Measurements from ENCODE around the gene RFX4.

Gene RFX4

GRCh38 chr12:106733660-106734059, 150.9 kb downstream of the RFX4 start:
- DNase-seq (ENCODE audit: low spot score): no peak

DNA sequence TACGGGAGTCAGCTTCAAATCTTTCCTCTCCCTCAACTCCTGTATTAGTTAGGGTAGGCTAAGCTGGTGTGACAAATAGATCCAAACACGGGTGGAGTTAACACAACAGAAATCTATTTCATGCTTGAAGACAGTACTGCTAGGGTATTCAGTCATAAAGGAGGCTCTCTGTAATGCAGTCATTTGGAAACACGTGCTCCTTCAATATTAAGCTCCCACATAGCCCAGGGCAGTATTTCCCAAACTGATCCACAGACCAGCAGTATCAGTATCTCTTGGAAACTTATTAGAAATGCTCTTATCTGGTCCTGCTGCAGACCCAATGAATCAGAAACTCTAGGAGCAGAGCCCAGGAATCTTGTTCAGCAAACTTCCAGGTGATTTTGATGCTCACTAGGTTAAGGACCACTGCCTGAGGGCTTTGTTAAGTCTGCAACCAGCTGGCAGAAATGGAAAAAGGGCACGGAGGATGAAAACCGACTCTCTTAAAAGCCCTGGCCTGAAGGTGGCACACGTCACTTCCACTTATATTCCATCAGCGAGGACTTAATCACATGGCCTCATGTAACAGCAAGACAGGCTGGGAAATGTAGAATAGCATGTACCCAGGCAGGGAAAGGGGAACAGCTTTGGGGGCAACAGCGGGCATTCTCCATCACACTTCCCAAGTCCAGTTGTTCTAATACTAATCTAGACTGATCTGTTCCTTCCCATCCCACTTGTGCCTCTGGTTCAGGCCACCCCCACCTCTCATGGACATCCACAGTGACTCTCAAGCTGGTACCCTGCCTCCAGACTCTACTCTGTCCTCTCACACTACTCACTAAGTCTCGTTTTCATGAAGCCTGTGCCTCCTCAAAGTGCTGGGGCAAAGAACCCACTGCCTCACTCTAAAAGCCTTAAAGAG, 153.5 kb downstream of the RFX4 start:
- DNase-seq (ENCODE audit: low spot score): no peak

DNA sequence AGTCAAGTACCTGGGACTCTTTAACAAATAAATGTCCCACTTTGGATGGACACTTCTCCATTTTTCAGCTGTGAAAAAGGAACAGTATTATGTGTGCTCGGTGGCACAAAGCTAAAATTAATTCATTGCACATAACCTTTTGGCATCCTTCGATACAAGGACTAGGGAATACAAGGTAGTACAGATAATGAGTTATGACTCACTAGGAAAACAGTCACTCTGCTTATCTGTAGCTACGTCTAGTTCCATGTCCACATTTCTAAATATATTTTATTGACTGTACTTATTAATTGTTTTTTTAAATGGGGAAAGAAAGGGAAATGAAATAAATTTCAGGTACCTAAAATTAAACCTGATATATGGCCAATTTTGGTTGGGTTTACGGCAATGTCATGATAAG, 156.5 kb downstream of the RFX4 start:
- DNase-seq (ENCODE audit: low spot score): no peak

DNA sequence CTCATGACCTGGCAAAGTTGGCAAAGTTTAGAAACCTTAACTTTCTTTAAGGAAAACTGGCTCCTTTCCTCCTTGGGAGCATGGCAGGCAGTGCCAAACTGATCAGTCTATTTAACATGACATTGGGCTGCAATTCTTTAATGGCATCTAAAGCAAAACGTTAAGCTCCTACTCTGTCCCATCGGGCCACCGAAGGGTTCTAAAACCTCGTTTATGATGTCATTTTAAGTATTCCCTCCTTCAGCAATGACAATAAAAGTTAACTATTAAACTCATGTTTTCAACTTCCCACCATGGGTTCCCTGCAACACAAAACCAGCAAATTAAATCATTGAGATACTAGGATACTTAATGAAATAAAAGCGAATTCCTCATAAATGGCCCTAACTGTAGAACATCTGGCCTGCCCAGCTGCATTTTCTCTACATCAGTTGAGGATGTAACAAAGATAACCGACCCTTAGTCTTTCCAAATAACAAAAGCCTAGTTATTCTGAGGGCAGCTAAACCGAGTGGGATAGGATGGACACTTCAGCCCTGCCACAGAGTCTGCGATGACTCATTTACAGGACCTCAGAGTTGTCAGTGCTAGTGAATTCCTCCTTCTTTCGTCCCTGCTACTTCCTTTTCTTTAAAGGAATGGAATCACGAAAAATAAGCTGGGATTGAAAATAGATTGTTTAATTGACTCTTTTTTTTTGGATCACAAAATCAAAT, 157.2 kb downstream of the RFX4 start:
- no peak for DNase-seq (ENCODE audit: low spot score)

DNA sequence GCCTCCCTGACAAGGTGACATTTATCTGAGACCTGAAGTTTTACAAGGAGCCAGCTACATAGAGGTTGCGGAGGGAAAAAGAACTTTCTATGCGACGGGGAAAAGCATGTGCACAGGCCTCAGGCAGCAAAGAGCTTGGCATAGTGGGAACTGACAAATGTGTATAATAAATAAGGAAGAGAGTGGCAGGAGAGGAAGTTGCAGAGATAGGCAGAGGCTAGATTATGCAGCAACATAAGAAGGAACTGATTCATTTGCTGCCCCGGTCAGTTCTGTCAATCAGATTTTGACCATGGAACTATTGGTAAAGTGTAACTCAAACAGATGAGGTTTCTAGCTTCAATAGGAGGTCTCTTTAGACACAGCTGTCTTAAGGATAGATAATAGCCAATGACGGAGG, 158.0 kb downstream of the RFX4 start:
- DNase-seq (ENCODE audit: low spot score): no peak

DNA sequence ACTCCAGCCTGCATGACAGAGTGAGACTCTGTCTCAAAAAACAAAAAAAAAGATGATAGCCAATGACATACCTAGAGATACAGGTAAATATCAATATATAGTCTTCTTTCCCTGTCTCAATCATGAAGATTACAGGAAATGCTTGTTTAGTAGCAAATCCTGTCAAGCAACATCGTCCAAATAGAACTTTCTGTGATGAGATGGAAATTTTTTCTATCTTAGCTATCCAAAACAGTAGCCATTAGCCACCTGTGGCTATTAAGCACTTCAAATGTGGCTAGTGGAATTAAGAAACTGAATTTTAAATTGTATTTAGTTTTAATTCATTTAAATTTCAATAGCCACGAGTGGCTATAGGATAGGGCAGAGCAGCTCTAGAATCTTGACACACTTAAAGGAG, 158.4 kb downstream of the RFX4 start:
- DNase-seq (ENCODE audit: low spot score): no peak

DNA sequence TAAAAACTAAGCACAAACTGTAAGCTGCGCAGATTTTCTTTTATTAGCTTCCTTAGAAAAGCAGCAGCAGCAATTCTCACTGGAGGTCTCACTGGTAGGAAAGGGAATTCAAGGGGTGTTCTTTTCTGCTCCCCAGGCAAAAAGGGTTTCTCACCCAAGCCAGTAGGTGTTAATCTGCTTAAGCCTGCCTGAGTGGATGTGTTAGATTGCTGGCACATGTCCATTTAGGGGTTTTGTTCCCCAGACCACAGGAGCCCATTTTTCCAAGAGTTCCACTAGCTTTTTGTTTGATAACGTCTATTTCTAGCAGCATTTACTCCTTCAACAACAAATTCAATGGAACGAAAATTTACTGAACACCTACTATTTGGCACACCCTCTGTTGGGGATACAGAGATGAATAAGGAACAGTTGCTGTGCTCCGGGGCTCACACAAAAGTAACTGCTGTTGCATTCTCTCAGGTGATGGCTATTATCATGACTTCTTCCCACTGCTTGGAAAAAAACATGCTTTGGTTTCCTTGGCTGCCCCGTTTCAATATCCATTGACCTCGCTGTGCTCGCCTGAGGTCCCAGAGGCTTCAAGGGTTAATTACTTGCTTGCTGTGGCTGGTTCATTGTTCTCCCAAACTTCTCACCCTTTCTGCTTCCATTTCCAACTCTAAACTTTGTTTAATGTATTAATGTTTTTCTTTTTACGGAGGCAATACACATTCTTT, 160.6 kb downstream of the RFX4 start:
- DNase-seq (ENCODE audit: low spot score): no peak

DNA sequence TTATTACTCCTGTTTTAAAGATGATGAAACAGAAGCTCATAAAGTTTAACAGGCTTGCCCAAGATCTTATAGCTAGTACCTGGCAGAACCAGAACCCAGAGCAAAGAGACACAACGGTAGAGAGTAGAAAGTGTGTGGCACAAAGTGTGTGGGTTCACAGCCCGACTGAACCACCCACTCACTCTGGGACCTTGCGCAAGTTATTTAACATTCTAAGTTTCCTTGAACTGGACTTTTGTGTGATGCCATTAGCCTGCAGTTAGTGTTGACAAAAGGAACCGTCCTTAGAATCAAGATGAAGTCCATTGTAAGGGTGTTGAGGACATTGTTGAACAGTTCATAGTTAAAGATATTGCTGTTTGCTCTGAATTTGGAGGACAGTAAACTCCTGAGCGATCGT, 161.8 kb downstream of the RFX4 start:
- DNase-seq (ENCODE audit: low spot score): no peak

GRCh38 chr12:106745181-106745745, 162.5 kb downstream of the RFX4 start:
- DNase-seq (ENCODE audit: low spot score): no peak

DNA sequence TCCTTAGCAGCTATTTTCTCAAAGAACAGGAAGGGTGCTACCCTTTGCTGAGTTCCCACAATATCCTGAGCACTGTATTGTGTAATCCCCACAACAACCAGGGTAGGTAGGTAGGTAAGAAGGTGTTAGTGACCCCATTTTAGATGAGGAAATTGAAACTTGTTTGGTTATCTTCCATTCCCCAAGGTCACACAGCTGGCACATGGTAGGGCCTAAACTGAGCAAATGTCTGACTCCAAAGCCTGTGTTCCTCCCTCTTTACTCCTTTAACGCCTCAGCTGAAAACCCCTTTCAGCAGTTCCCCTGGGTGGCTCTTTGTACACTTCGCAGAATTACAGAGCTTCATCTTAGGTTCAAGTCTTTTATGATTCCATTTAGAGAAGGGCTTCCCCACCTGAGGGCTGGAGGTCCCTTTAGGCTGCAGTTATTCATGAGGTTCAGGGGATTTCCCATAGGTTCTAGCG, 165.2 kb downstream of the RFX4 start:
- no peak for DNase-seq (ENCODE audit: low spot score)

DNA sequence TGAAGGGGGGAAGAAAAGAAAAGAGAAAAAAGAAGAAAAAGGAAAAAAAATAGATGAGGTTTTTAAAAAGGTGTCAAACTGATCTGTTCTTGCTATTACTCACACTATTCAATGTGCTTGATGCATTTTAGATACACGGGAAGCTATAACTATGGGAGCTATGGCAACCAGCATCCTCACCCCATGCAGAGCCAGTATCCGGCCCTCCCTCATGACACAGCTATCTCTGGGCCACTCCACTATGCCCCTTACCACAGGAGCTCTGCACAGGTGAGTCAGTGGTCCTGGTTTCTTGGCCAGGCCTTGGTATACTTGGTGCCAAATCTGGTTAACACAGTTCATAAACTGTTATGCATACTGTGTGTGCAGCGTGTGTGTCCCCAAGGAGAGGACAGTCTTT, 167.7 kb downstream of the RFX4 start:
- DNase-seq (ENCODE audit: low spot score): no peak

DNA sequence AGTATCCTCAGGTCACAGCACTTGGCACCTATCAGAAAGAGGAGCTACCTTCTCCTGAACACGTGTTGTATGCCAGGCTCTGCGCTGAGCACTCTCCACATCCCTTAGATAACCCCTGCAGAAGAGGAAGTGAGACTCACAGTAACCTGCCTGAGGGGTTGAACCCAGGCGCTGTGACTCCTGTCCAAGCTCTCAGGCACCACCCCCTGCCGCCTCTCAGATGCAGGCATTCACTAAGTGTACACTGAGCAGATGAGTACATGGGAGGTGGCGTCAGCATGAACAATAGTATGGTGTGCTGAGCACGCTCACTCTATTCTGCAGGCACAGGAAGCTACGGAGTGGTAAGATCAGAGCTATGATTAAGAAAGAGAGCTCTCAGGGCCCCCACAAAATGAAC, 170.7 kb downstream of the RFX4 start:
- DNase-seq (ENCODE audit: low spot score): no peak

GRCh38 chr12:106754331-106754730, 171.5 kb downstream of the RFX4 start:
- DNase-seq (ENCODE audit: low spot score): no peak

DNA sequence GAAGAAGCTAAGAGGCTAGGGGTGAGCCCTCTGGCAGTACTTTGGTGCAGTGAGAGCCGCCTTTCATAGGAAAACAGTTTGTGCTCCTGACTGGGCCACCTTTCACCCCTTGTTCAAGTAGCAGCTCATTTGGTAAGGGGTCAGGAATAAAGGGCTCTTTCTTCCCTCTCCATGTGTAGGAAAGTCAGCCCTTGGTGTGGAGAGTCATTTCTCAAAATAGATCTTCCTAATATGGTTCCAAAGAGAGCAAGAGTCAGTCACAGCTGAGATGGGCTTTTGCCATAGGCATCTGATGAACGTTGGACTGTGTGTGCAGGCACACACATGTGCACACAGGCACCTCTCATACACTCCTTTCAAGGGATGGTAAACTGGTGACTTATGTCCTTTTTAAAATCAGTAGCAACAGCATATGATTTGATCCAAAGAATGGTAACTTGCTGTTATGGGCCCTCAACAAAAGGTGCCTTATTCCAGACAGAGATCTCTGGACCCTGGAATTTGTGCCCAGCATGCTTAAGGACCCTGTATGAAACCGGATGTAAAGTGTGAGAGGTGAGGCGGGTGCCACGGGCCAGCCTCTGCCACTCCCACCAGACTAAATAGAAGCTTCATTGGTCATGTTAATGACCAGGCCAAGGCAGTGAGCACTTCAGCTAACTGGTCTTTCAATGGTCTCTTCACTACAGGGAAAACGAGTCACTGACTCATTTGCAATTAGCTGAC, 175.0 kb downstream of the RFX4 start:
- no peak for DNase-seq (ENCODE audit: low spot score)

DNA sequence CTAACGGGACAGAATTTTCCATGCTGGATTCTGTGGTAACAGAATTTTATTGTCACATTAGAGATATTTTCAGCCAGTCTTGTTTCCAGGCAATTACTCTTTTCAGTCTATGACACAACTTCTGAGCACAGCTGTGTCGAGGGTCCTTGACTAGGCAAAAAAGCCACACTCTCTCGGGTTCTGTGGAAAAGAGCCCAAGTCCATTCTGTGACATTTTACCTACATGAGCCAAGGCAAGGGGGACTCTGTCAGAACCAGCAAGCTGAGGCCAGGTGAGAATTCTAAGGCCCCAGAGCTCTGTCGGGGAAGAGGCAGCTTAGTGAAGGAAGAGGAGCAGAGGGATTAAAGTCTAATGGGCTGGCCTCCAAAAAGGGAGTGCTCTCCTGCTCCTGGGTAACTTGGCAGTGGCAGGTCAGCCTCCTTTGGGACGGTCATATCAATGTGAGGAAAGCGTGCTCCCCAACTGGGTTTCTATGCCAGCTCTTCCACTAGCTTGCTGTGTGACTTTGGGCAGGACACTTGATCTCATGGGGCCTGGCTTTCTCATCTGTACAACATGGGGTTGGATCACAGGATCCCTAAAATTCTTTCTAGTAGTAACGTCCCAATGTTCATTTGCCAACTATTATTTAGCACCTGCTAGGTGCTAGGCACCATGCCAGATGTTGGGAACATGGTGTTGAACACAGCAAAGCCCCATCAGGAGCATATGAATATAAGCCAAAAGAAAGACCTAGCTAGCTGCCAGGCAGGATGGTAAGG, 175.7 kb downstream of the RFX4 start:
- DNase-seq (ENCODE audit: low spot score): no peak

DNA sequence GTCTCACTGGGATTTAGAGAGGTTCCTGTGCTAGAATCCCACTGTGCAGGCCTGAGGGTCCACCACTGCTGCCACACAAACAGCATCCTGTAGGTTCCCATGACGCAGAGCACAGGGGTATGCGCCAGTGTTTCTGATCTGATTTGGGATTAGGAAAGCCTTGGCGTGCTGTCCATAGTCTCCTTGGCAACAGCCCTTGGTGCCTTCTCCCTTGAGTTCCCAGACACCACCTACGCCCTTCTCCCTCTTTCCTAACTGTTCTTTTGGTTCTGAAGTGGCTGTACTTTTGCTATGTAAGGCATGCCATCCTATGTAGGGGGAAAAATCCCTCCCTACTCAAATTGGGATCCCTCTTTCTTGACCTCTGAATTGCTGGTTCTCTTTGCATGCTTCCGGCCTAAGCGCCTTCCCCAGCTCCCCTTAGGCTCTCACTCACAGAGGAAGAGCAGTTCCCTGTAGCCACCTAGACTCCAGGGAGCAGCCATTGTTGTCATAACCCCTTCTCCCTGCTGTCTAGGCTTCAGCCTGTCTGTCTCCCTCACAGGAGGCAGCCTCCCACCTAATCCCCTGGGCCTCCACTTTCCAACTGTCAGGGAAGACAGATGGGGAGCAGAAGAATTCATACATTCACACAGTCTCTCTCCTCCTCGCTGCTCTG, 176.9 kb downstream of the RFX4 start:
- DNase-seq (ENCODE audit: low spot score): no peak

DNA sequence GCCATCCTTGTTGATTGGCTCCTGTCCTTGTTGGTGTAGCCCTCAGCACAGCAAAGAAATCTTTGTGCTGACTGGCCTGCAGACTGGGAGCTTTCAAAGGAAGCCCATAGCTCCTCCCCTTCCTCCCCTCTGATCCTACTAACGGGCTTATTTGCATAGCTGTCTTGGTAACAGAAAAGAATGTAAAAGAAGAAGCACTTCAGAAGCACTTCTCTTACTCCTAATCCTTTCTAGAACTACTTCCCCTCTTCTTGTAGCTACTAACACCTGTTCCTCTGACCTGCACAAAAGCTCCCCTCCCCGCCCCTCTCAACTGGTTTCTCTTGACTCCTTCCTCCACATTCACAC, 177.4 kb downstream of the RFX4 start:
- no peak for DNase-seq (ENCODE audit: low spot score)

- DNase-seq (ENCODE audit: low spot score): no peak
Measured at GRCh38 chr12:106764220-106764619, 181.4 kb downstream of the RFX4 start.

GRCh38 chr12:106764738-106765137, 181.9 kb downstream of the RFX4 start:
- DNase-seq (ENCODE audit: low spot score): no peak

GRCh38 chr12:106766393-106766826, 183.6 kb downstream of the RFX4 start:
- no peak for DNase-seq (ENCODE audit: low spot score)

Measured in kidney capillary endothelial cell (primary cell).